Lower leg skin (tissue), 3 donors: ENCODE results near the gene CTNNA2.

Experiments used
- CTCF ChIP-seq, 3 donors: fragments of 450-650 bp; IDR thresholded peaks; one replicate each; pipeline ENCODE4 v1.5.1; 2016; ENCODE audit warnings: antibody characterized with exemption in 3 of 3, mild to moderate bottlenecking in 3 of 3, moderate library complexity in 2 of 3
- POLR2A ChIP-seq, 2 donors: fragments of 450-650 bp; IDR thresholded peaks; one replicate each; pipeline ENCODE4 v1.6.1; 2016 to 2017; ENCODE audit warnings: antibody characterized with exemption in 2 of 2, mild to moderate bottlenecking in 1 of 2, moderate library complexity in 1 of 2

- TF ChIP-seq CTCF (IDR thresholded peaks at IDR 0.05) (no peak), POLR2A (IDR thresholded peaks at IDR 0.05) (no peak)
These were observed 114.4 kb downstream of the CTNNA2 start for GRCh38 chr2:79627237-79627636.
